Stimulated activated CD8-positive, alpha-beta memory T cell treated with anti-CD3 and anti-CD28 coated beads, Interleukin-7, amount 100 ng/mL, for 4 hours (primary cell): Measurements from ENCODE around the gene MNAT1.
"Not testable (repeated sequence)": the region's sequence is repeated elsewhere in the genome, so short reads cannot be mapped to it uniquely, and the experiment has no call there.

Experiments
- DNase-seq, 2 donors: peaks; one replicate each; pipeline ENCODE4 v3.0.0-alpha.2; 2020; ENCODE audit warnings: low read depth in 2 of 2

MNAT1 gene

GRCh38 chr14:60882219-60882618 lies 147.7 kb downstream of the MNAT1 start:
- no peak for DNase-seq

DNA sequence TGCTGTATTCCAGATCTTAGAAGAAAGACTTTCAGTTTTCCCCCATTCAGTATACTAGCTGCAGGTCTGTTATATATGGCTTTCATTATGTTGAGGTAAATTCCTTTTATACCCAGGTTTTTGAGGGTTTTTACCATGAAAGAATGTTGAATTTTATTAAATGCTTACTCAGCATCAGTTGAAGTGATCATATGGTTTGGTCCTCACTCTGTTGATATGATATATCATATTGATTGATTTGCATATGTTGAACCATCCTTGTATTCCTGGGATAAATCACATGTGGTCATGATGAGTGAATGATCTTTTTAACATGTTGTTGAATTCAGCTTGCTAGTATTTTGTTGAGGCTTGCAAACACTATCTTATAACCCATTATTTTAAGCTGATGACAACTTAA lies 149.6 kb downstream of the MNAT1 start:
- no peak for DNase-seq

- not testable (repeated sequence) for DNase-seq
Measured at GRCh38 chr14:60890636-60891035, 156.1 kb downstream of the MNAT1 start.

GRCh38 chr14:60893911-60894310 lies 159.3 kb downstream of the MNAT1 start:
- DNase-seq: no peak

- DNase-seq: no peak
Measured at GRCh38 chr14:60904381-60904780, 169.8 kb downstream of the MNAT1 start.

GRCh38 chr14:60905923-60906322 lies 171.4 kb downstream of the MNAT1 start:
- no peak for DNase-seq

GRCh38 chr14:60915781-60916180 lies 181.2 kb downstream of the MNAT1 start:
- no peak for DNase-seq

- DNase-seq: no peak
Measured at GRCh38 chr14:60922050-60922449, 187.5 kb downstream of the MNAT1 start.

GRCh38 chr14:60925286-60925685 lies 190.7 kb downstream of the MNAT1 start:
- DNase-seq: no peak

DNA sequence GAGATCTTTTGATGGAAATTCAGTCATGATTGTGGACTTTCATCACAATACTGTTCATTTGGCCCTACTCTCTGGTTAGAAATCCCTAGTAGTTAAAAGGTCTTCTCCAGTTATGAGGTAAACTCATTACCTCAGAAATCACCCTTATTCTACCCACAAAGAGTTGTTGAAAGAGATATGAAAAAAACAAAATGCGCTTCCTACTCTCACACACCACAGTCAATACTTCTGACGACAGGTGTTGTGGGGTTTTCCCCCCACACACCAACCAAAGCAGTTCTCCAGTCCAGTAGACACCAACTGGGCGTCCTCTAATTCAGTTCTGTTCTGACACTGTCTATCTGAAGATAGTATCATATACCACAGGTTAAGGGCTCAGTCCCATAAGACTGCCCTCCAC lies 191.4 kb downstream of the MNAT1 start:
- DNase-seq: no peak

- DNase-seq: no peak
Measured at GRCh38 chr14:60931218-60931617, 196.7 kb downstream of the MNAT1 start.

DNA sequence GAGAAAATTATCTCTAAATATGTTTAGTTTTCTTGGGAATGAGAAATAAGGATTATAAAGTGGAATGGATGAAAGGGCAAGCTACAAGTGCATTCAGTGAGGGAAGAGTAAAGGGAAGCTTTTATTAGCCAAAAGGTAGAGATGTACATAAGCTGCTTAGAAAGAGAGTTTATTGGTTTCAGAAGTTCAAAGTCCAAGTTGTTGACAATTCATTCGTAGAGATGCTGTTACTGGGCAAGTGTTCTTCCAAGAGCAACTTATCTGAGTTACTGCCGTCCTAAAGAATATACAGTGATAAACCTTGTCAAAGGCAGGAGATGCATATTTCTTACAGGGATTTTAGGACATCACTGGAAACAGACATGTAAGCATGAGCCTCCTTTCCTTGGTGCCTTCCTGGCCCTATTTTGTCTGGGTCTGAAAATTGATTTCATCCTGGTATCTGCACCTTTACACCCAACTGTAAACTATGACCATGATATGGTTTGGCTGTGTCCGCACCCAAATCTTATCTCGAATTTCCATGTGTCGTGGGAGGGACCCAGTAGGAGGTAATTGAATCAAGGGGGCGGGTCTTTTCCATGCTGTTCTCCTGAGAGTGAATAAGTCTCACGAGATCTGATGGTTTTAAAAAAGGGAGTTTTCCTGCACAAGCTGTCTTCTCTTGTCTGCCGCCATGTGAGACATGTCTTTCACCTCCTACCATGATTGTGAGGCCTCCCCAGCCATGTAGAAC lies 199.5 kb downstream of the MNAT1 start:
- DNase-seq: no peak

- DNase-seq: no peak
Measured at GRCh38 chr14:60935319-60935718, 200.8 kb downstream of the MNAT1 start.

GRCh38 chr14:60943637-60944032 lies 209.1 kb downstream of the MNAT1 start:
- DNase-seq: no peak

DNA sequence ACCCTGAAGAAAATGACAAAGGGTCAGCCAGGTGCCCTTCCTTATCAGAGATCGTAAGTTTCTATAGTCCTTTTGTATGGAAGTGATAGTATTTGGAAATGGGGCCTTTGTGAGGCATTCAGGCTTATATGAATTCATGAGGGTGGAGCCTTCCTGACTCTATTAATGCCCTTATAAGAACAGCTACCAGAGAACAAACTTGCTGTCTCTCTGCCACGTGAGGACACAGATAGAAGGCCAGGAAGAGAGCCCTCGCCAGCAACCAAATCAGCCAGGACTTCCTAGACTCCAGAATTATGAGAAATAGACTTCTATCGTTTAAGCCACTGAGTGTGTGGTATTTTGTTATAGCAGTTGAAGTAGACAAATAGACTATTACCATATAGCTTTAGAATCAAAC lies 209.6 kb downstream of the MNAT1 start:
- no peak for DNase-seq

DNA sequence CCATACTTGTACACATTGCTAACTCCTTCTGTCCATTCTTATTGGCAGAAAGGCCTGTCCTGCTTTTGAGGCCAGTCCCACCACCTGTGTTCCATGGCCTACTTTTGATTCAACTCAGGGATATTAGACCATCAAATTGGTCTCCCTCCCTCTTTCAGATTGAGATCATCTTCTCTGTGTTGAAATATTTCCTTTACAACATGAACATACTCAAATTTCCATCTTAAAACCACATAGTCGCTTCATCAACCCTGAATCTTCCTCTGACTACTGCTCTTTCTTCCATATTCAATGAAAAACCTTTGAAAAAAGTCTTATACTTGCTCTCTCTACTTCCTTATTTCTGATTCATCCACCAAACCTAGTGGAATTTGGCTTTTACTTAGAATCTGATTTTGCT lies 211.4 kb downstream of the MNAT1 start:
- no peak for DNase-seq

GRCh38 chr14:60946773-60947172 lies 212.2 kb downstream of the MNAT1 start:
- DNase-seq: no peak

- DNase-seq: no peak
Measured at GRCh38 chr14:60951776-60952435, 217.3 kb downstream of the MNAT1 start.

- DNase-seq: no peak
Measured at GRCh38 chr14:60956202-60956601, 221.6 kb downstream of the MNAT1 start.

- DNase-seq: no peak
Measured at GRCh38 chr14:60956632-60957031, 222.1 kb downstream of the MNAT1 start.

GRCh38 chr14:60958146-60958545 lies 223.6 kb downstream of the MNAT1 start:
- no peak for DNase-seq

DNA sequence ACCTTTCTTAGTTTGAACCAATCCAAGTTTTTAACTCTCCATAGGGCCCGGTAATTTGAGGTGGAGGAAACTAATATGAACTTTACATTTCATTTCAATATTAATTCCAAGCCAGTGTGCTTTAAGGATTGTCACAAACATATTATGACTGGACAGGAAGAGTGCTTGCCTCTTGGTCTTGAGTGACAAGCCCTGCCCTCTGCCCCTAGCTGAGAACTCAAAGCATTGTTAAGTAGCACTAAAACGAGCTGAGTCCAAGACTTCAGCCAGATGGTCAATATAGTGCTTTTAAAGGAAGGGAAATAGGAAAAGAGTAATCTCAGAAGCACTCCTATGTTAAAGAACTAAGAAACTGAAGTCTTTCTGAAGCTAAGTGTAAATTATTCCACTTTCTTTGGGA lies 229.2 kb downstream of the MNAT1 start:
- no peak for DNase-seq

DNA sequence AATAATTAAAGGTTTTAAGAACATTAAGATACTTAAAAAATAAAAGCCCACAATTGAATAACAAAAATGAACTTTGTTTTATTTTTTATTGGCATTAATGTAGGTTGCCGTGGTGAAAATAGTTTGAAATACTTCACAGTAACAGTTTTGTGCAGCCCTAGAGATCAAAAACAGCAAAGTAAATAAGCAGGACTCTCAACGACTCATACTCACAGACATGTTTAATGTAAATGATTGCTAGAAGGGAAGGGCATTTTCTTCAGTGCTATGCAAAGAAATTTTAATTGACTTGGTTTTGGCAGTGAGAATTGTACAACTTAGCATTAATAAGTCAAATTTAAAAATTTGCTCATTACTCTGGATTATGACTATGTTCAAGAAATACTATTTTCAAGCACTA lies 230.3 kb downstream of the MNAT1 start:
- DNase-seq: no peak

- no peak for DNase-seq
Measured at GRCh38 chr14:60965402-60965801, 230.8 kb downstream of the MNAT1 start.
